A673 (cell line): ENCODE data around the gene DIPK1C.

ENCODE experiments used
- EZH2 ChIP-seq: fragments of 200-600 bp; sonication (generic); IDR thresholded peaks from 2 replicates; pipeline ENCODE4 v1.6.1; 2017; ENCODE audit warnings: borderline replicate concordance, low read depth, mild to moderate bottlenecking, mixed read lengths, antibody characterized with exemption, low read length; ENCODE audit not compliant: poor library complexity, severe bottlenecking
- TF ChIP-seq, protein P1 (sequence below): fragments of 300-800, 200-600 bp; sonication (generic); conservative IDR thresholded peaks from 2 replicates; pipeline ENCODE4 v1.5.1; 2017; ENCODE audit warnings: low read depth, mild to moderate bottlenecking, antibody characterized with exemption, low read length, moderate library complexity, mixed read lengths

DNA sequence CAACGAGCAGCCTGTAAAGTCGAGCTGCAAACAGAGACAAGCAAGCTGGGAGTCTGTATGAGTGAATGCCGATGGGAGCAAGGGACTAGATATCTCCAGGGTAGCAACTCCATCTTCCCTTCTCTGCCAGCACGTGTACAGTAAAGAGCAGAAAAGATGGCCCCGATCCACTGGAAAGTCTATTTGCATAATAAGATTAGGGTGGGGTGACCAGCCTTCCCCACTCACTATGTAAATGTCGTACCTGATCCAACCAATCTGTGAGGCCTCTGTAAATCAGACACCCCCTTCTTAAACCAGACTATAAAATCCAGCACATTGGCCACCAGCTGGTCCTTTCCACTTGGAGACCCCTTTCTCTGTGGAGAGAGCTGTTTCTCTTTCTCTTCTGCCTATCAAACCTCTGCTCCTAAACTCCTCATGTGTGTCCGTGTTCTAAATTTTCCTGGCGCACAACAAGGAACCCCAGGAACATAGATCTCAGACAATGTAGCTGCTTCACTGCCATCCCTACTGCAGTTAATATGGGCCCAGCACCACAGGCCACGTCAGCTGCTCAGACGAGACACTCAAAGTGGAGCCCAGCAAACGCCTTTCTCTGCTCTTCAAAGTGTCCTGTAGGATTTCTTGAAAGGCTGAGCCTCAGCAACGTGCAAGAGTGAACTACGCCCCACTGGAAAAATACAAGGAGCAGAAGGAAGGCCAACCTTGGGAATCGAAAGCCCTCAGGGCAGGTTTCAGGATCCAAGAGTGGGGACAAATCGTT lies 26.1 kb downstream of the DIPK1C start:
- TF ChIP-seq, protein P1, sequence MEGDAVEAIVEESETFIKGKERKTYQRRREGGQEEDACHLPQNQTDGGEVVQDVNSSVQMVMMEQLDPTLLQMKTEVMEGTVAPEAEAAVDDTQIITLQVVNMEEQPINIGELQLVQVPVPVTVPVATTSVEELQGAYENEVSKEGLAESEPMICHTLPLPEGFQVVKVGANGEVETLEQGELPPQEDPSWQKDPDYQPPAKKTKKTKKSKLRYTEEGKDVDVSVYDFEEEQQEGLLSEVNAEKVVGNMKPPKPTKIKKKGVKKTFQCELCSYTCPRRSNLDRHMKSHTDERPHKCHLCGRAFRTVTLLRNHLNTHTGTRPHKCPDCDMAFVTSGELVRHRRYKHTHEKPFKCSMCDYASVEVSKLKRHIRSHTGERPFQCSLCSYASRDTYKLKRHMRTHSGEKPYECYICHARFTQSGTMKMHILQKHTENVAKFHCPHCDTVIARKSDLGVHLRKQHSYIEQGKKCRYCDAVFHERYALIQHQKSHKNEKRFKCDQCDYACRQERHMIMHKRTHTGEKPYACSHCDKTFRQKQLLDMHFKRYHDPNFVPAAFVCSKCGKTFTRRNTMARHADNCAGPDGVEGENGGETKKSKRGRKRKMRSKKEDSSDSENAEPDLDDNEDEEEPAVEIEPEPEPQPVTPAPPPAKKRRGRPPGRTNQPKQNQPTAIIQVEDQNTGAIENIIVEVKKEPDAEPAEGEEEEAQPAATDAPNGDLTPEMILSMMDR: no peak
- no peak for TF ChIP-seq EZH2
